GM21447 (cell line): ENCODE results near the gene XRN2.

Experiments
- ATAC-seq: cut with Tn5 transposase; IDR thresholded peaks from one replicate; pipeline ENCODE4 v1.9.1; 2021; ENCODE audit not compliant: unreplicated experiment

XRN2 gene

GRCh38 chr20:21384308-21384892, 81.3 kb downstream of the XRN2 start:
- no peak for ATAC-seq

DNA sequence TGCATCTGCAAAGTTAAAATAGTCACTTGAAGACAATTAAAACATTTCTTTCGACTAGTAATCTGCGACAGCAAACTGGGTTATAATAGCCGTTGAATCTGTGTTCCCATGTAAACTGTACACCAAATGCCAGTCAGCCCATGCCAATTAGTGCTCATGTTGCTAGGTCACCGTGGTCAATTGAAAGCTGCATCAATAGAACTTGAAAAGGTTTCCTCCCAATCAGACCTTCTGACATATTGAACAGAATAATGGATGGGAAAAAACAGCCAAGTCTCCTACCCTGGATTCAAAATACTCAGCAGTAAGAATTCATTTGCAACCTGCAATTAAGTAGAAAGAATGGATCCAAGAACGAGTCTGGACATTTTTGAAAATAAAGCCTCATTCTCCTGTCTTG, 83.0 kb downstream of the XRN2 start:
- ATAC-seq: no peak

DNA sequence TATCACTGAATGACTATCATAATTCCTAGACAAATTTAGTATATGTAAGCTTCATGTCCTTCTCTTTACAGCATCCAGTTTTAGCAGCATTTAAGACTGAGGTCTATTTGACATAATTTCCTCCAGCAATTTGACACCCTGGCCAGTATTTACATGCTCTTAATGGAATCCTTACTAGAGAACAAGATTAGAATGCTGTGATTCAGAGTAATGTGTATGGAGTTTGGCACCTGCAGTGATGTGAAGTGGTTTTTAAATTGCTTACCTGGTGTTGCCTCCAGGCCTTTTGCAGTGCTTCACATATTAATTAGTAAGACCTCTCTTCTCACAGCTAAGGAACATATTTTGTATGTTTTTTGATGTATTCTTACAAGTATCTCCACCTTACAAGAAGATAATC, 84.4 kb downstream of the XRN2 start:
- ATAC-seq: no peak

GRCh38 chr20:21388566-21388965, 85.4 kb downstream of the XRN2 start:
- no peak for ATAC-seq

DNA sequence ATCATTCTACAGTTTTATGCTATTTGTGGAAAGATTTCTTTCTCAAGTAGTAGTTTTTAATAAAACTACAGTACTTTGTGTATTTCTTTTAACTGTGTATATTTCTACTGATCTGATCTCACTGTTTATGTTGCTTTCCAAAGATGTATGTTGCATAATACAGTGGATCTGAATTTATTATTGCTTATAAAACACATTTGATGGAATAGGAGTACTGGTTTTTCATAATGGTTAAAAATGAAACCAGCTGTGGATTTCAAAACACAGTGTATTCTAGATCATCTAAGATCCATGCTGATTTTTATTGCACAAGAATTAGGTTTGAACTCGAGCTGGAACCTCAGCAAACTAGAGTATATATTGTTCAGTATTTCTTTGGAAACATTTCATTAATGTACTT, 86.2 kb downstream of the XRN2 start:
- no peak for ATAC-seq

- ATAC-seq: no peak
Measured at GRCh38 chr20:21390768-21391167, 87.6 kb downstream of the XRN2 start.

- no peak for ATAC-seq
Measured at GRCh38 chr20:21391185-21391971, 88.2 kb downstream of the XRN2 start.

DNA sequence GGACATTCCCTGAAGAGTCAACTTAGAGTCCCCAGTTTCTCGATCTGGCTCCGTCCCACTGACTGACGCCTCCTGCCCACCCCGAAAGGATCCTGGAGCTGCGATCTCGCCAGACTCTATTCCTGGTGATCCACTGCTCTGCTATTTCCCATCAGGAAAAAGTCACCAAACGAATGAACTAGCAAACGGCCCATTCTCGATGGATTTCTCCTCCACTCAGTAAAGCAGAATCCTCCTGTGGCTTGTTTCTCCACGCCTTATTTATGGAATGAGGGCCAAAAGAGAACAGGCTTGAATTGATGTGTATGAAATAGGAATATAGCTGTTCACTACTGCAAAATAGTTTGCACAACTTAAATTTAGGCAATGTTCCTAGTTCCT, 88.8 kb downstream of the XRN2 start:
- no peak for ATAC-seq

DNA sequence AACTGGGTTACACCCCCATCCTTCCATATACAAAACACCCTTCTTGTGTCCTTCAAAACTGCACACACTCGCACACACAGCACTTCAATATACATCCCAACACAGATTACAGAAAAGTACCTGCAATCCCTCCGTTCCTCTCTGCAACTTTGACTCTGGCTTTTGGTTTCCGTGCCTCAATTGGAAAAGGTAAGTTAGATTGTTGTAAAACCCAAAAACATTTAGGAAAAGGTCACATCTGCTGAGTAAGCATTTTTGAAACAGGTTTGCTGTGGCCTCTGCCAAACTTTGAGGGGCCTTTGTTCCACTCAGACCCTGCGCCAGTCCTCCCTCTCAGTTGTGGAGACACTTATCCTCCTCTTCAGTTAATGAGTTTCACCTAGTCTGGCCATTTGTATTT, 90.0 kb downstream of the XRN2 start:
- no peak for ATAC-seq

DNA sequence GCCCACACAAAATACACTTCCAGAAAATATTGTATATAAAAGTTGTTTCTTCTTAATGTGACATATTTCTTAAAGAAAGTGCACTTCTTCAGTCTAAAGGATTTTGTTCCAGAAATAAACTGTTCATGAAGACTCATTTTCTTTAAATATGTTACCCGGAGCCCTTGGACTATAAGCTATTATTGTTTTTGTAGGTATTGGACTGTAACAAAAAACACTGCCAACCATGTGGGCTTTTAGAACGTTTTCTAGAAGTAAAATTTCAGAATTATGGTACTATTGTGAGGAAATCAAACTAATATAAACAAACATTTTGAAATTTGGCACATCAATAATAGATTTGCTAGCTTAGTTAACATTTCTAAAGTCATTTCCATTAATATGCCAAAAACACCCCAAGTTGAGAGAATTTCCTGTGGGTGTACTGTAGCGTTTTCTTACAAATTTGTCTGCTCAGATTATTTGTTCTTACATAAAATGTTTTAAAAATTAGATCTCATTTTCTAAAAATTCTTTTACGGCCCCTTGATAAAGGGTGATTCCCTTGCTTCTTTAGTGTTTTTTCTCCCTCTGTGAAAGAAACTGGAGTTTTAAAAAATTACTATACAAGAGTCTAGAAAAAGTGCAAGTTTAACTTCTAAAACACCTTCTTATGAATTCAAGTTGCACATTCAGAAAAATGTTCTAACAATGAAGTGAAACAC, 90.8 kb downstream of the XRN2 start:
- ATAC-seq: no peak

DNA sequence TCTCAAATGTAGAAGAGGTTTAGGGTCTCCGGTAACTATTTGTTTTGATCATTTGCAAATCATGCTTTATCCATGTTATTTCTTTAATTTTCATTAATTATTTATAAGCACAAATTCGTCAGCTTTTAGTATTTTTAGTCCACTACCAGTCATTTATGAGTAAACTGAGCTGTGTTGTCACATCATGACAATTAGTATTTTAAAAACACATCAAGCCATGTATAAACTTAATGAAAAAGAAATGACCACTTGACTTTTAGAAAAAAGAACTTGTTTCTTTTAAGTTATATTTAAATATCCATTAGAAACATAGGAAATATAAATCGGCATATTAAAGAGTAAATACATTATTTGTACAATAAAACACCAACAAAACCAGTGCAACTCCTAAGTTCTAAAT, 91.4 kb downstream of the XRN2 start:
- ATAC-seq: no peak

GRCh38 chr20:21395051-21395665, 92.0 kb downstream of the XRN2 start:
- ATAC-seq: no peak

DNA sequence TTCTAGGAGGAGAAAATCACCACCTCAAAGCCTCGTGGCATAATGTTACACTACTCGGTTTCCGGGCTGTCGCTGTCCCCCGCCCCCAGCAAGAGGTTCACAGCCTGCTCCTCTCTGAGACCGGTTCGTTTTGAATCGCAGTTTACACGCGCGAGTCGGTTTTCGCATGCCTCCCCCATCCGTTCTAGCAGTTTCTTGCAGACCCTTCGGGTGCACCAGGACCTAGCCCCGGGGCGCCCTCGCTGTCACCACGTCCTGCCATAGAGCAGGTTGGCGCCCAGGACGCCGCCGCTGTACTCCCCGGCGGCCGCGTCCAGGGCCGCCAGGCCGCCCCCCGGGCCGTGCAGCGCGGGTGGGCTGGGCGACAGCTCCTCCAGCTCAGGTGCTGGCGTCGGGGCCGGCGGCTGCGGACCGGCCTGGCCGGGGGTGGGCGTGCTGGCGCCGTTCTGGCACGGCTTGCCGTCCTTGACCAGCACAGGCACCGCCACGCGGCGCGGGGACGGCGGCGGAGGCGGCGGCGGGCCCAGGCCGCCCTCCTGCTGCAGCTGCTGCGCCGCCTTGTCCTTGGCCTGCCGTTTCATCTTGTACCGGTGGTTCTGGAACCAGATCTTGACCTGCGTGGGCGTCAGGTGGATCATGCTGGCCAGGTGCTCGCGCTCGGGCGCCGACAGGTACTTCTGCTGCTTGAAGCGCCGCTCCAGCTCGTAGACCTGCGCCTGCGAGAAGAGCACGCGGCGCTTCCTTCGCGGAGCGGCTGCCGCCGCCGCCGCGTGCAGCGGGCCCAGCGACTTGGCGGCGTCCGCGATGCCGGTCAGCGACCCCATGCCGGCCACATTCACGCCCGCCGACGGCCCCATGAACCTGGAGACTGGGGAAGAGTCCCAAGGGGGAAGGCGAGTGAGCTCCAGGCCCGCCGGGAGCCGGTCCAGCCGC, 92.8 kb downstream of the XRN2 start:
- no peak for ATAC-seq

DNA sequence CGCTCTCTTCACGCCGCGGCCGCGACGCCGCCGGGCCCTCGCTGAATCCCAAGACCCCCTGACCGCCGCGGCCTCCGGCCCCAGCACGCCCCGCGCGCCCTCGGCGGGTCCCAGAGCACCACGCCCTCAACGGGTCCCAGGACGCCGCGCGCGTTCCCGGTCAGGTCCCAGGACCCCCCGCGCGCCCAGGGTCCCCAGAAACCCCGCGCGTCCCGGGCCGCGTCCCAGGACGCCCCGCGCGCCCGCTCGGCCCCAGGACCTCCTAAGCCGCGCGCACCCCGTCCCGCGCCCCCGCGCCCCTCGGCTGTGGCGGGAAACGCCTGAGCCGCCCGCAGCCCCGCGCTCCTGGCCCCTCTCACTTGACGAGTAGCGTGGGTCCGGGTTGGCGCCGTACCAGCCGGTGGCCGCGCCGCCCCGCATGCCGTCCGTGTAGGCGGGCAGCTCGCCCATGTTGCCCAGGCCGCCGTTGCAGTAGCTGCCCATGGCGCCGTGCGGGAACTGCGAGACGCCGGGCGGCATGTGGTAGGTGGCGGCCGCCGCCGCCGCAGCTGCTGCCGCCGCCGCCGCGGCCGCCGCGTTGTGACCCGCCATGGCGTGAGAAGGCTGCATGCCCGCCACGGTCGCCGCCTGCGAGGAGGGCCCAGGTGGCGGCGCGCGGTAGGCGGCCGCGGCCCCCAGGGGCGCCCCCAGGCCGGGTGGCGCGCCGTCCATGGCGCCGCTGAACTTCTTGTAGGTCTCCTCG, 93.6 kb downstream of the XRN2 start:
- no peak for ATAC-seq

- ATAC-seq: no peak
Measured at GRCh38 chr20:21397341-21398108, 94.4 kb downstream of the XRN2 start, which contains the start of gene NKX2-4. TSS of gene NKX2-4 (minus strand) at chr20:21397526. CDS start at chr20:21397399, 127 bp downstream.

DNA sequence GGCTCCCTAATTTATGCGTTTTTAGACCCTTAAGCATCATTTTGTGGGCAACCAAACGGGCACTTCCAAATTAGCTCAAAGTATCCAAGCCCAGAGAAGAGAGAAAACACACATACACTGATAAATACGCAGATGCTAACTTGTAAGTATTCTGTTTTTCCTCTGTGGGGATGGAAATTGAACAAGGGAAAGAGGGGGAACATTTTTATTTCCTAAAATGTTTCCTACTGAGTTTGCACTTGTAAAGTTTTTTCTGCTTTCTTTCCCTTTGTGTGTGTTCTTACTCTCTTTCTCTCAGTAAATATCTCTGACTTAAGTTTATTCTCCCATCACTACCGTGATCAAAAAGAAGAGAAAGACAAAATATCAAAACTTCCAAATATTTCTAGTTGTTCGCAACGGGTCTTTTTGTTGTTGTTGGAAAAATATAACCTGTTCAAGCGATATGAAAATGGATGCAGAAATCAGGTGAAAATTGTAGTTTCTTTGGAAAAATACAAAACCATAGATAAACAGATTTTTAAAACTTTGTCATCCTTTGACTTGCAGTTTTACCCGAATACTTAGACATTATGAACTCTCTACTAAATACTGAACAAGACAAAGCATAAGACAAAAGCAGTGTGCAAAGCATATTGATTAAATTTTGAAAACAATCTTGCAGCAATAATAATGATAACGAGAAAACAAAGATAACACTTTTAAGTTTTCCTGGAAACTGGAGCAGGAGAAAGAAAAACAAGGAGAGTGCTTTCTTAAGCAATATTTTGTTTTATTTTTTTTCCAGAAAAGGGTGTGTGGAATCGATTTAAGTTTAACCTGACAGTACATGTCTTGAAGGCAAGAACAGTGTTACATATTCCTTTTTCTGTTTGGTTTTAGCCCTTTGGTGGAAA, 95.2 kb downstream of the XRN2 start:
- ATAC-seq: no peak

GRCh38 chr20:21399005-21399475, 95.9 kb downstream of the XRN2 start:
- ATAC-seq: no peak

DNA sequence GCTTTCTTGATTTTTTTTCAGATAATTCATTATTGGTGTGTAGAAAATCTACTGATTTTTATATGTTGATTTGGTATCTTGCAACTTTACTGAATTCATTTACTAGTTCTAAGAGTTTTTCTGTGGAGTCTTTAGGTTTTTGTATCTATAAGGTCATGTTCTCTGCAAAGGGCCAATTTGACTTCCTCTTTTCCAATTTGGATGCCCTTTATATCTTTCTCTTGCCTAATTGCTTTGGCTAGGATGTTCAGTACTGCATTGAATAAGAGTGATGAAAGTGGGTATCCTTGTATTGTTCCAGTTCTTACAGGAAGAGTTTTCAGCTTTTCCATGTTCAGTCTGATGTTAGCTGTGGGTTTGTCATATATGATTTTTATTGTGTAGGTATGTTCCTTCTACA, 108.6 kb downstream of the XRN2 start:
- ATAC-seq: no peak
